Parathyroid adenoma (tissue), 2 donors: ENCODE measurements around the gene ZFP2.
"Not testable (repeated sequence)": the region's sequence is repeated elsewhere in the genome, so short reads cannot be mapped to it uniquely, and the experiment has no call there.

ENCODE experiments used
- H2AFZ ChIP-seq: fragments of 300-600 bp; sonication (generic); one replicate; pipeline ENCODE4 v1.7.0; 2017; ENCODE audit warnings: antibody characterized with exemption, mild to moderate bottlenecking
- H3K27ac ChIP-seq: fragments of 300-600 bp; sonication (generic); one replicate; pipeline ENCODE4 v1.7.0; 2017
- H3K27me3 ChIP-seq: fragments of 300-600 bp; sonication (generic); one replicate; pipeline ENCODE4 v1.7.0; 2017; ENCODE audit warnings: low read length; ENCODE audit not compliant: control insufficient read depth, insufficient read depth
- H3K36me3 ChIP-seq: fragments of 300-600 bp; sonication (generic); one replicate; pipeline ENCODE4 v1.7.0; 2017; ENCODE audit warnings: low read length; ENCODE audit not compliant: control insufficient read depth, insufficient read depth
- H3K4me1 ChIP-seq: fragments of 300-600 bp; sonication (generic); one replicate; pipeline ENCODE4 v1.7.0; 2017; ENCODE audit warnings: control low read depth
- H3K4me2 ChIP-seq: fragments of 300-600 bp; sonication (generic); one replicate; pipeline ENCODE4 v1.7.0; 2017; ENCODE audit warnings: low read length
- H3K4me3 ChIP-seq: fragments of 300-600 bp; sonication (generic); one replicate; pipeline ENCODE4 v1.7.0; 2017; ENCODE audit warnings: low read depth, low read length
- H3K79me2 ChIP-seq: fragments of 300-600 bp; sonication (generic); one replicate; pipeline ENCODE4 v1.7.0; 2017; ENCODE audit warnings: control low read depth
- H3K9ac ChIP-seq: fragments of 300-600 bp; sonication (generic); one replicate; pipeline ENCODE4 v1.7.0; 2017; ENCODE audit warnings: mild to moderate bottlenecking
- H3K9me3 ChIP-seq: fragments of 300-600 bp; sonication (generic); one replicate; pipeline ENCODE4 v1.7.0; 2017; ENCODE audit warnings: low read length; ENCODE audit not compliant: control insufficient read depth
- TF ChIP-seq, protein P1 (sequence below): fragments of 300-600 bp; sonication (generic); IDR thresholded peaks from one replicate; pipeline ENCODE4 v1.7.0; 2017; ENCODE audit warnings: antibody characterized with exemption, mild to moderate bottlenecking
- donor health status: primary hyperparathyroidism.

The ZFP2 gene

GRCh38 chr5:178870411-178870810 is 25.3 kb upstream of the ZFP2 start:
- H3K9me3 ChIP-seq: no peaks in the 10 kb centered on the region
- TF ChIP-seq, protein P1, sequence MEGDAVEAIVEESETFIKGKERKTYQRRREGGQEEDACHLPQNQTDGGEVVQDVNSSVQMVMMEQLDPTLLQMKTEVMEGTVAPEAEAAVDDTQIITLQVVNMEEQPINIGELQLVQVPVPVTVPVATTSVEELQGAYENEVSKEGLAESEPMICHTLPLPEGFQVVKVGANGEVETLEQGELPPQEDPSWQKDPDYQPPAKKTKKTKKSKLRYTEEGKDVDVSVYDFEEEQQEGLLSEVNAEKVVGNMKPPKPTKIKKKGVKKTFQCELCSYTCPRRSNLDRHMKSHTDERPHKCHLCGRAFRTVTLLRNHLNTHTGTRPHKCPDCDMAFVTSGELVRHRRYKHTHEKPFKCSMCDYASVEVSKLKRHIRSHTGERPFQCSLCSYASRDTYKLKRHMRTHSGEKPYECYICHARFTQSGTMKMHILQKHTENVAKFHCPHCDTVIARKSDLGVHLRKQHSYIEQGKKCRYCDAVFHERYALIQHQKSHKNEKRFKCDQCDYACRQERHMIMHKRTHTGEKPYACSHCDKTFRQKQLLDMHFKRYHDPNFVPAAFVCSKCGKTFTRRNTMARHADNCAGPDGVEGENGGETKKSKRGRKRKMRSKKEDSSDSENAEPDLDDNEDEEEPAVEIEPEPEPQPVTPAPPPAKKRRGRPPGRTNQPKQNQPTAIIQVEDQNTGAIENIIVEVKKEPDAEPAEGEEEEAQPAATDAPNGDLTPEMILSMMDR: no peak
- no peak overlapping the region for H3K9ac ChIP-seq
- H3K4me3 ChIP-seq: no peak overlapping the region
- no peaks in the 10 kb centered on the region for H3K4me1 ChIP-seq
- no peak overlapping the region for H2AFZ ChIP-seq
- no peaks in the 10 kb centered on the region for H3K27me3 ChIP-seq
- peaks cover 2% of the 10 kb centered on the region for H3K36me3 ChIP-seq
- H3K79me2 ChIP-seq: peaks cover 13% of the 10 kb centered on the region
- no peak overlapping the region for H3K27ac ChIP-seq
- no peak overlapping the region for H3K4me2 ChIP-seq

DNA sequence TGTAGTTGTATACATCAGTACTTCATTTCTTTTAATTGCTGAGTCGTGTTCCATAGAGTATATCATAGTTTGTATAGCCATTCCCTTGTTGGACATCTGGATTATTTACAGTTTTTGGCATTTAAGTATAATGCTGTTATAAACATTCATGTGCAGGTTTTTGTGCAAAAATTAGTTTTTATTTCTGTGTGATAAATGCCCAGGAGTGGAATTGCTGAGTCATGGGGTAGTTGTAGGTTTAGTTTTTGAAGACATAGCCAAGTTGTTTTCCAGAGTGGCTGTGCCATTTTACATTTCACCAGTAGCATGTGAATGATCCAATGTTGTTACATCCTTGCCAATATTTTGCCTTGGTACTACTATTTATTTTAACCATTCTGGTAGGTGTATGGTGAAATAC is 23.4 kb upstream of the ZFP2 start:
- TF ChIP-seq, protein P1: no peak
- no peak overlapping the region for H3K27ac ChIP-seq
- no peak overlapping the region for H3K4me3 ChIP-seq
- H3K27me3 ChIP-seq: no peaks in the 10 kb centered on the region
- no peaks in the 10 kb centered on the region for H3K9me3 ChIP-seq
- no peak overlapping the region for H3K9ac ChIP-seq
- H3K79me2 ChIP-seq: peaks cover 5% of the 10 kb centered on the region
- peaks cover 2% of the 10 kb centered on the region for H3K36me3 ChIP-seq
- H2AFZ ChIP-seq: no peak overlapping the region
- no peak overlapping the region for H3K4me2 ChIP-seq
- no peaks in the 10 kb centered on the region for H3K4me1 ChIP-seq

GRCh38 chr5:178883115-178883694 is 12.5 kb upstream of the ZFP2 start:
- not testable (repeated sequence) for H3K79me2 ChIP-seq, H3K27me3 ChIP-seq, H3K9me3 ChIP-seq, H2AFZ ChIP-seq, H3K9ac ChIP-seq, H3K4me3 ChIP-seq, H3K27ac ChIP-seq, H3K4me2 ChIP-seq, H3K4me1 ChIP-seq
- peaks cover 27% of the 10 kb centered on the region for H3K36me3 ChIP-seq

DNA sequence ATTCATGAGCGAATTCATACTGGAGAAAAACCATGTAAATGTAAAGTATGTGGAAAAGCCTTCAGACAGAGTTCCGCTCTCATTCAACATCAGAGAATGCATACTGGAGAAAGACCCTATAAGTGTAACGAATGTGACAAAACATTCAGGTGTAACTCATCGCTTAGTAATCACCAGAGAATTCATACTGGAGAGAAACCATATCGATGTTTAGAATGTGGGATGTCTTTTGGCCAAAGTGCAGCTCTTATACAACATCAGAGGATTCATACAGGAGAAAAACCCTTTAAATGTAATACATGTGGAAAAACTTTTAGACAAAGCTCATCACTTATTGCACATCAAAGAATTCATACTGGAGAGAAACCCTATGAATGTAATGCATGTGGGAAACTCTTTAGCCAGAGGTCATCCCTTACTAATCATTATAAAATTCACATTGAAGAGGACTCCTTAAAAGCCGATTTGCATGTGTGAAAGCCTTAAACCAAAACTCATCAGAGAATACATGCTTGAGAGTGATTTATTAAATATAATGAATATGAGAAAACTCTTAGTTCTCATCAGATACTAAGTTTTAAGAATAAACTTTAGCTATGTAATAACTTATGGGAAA is 11.8 kb upstream of the ZFP2 start:
- Histone ChIP-seq H3K36me3 (peaks cover 27% of the 10 kb centered on the region), H3K27ac (no peak overlapping the region), H3K4me2 (no peak overlapping the region), H3K4me1 (no peaks in the 10 kb centered on the region), H3K9me3 (peaks cover 7% of the 10 kb centered on the region), H3K79me2 (no peaks in the 10 kb centered on the region), H3K27me3 (no peaks in the 10 kb centered on the region), H3K9ac (no peak overlapping the region), H2AFZ (no peak overlapping the region), H3K4me3 (no peak overlapping the region)
- TF ChIP-seq, protein P1: no peak

DNA sequence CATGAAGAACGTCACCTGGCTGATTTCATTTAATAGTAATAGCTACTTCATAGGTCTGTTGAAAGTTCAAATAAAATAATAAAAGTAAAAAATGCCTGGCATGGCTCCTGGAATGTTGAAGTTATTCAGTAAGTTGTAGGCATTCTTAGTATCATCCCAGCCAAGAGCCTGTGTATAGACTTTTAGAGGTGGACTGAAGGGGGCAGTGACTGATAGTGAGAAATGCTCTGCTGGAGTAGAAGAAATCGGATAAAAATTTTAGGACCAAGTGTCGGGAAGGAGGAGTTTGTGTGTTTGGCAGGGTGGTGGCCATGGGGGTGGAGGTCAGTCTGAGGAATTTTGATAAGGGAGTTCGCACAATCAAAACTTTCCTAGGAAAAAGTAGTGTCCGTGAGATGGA is 3.6 kb downstream of the ZFP2 start:
- TF ChIP-seq, protein P1: no peak
- no peaks in the 10 kb centered on the region for H3K4me1 ChIP-seq

More for the DNA sequence above, 3.6 kb downstream of the ZFP2 start:
- no peak overlapping the region for H3K27ac ChIP-seq
- H3K9me3 ChIP-seq: no peaks in the 10 kb centered on the region
- no peak overlapping the region for H3K4me3 ChIP-seq
- no peak overlapping the region for H3K9ac ChIP-seq
- no peaks in the 10 kb centered on the region for H3K79me2 ChIP-seq
- no peak overlapping the region for H2AFZ ChIP-seq
- H3K4me2 ChIP-seq: no peak overlapping the region
- H3K36me3 ChIP-seq: no peaks in the 10 kb centered on the region
- no peaks in the 10 kb centered on the region for H3K27me3 ChIP-seq
